Glomerular visceral epithelial cell (primary cell): Measurements from ENCODE around the gene POU4F1.

Source experiments
- DNase-seq: peaks from one replicate; pipeline ENCODE4 v3.0.0-alpha.2; 2016; ENCODE audit errors: extremely low spot score

The POU4F1 gene

DNA sequence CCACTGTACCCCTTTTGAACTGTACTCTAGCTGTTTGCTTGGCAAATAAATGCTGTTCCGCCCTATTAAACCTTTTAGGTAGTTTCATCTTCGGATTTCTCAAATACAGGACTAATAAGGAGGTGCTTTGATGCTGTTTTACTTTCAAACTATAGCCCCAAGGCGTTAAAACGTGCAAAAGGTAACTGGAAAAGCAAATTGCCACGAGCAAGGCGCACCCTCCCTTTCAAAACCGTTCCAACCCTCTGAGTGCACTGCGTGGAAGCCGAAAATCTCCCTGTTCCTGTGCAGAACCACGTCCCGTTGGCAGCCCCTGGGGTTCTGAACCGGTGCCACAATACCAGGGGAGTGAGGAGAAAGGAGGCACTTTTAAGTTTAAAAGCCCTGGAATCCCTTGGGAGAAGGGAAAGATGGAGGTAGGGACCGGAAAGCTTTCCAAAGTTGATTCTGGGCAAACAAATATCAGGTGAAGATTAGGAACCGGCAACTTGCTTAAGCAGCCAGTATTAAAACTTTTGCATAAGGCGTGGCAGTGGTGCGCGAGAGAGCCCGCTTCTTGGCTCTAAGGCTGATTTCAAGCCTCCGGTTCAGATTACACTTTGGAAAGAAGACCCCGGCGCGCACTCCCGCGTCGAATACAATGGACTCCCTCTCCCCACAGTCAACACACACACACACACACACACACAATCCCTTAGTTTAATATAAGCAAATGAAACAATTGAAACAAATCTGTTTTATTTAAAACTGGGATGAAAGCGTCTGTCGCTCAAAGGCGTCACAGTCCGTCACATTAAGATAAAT lies 9.5 kb downstream of the POU4F1 start:
- DNase-seq = no peak

DNA sequence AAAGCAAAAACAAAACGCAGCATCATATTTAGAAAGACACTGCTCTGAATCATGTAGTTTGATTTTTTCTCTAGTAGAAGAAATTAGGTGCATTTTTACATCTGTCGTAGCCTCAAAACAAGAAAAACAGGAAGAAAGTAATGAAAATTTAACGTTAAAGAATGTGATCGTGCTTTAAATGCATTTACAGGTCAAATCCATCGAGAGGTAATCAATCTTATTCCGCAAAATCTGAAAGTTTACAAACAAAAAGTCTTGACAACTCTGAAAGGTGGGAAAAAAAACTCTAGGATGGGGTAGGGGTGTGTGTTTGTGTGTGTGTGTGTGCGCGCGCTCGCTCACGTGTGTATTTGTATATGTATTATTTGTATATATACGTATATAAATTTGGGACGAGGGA lies 10.2 kb downstream of the POU4F1 start:
- no peak for DNase-seq

DNA sequence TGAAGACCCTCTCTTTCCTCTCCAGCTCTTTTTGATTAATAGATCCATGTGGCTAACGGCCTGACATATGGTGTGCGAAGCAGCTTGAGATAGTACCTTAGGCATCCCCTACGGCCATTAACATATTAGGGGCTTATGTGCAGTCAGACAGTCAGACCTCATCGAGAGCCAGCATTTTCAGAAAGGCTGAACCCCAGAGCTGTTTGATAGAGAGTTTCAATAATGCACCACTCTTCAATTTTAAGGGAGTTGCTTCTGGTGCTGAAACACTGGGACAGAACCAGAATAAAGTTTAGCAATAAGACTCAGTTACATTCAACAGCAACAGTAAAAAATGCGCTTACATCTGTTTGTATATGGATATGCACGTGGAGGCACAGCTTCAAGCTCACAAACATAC lies 10.8 kb downstream of the POU4F1 start:
- no peak for DNase-seq

DNA sequence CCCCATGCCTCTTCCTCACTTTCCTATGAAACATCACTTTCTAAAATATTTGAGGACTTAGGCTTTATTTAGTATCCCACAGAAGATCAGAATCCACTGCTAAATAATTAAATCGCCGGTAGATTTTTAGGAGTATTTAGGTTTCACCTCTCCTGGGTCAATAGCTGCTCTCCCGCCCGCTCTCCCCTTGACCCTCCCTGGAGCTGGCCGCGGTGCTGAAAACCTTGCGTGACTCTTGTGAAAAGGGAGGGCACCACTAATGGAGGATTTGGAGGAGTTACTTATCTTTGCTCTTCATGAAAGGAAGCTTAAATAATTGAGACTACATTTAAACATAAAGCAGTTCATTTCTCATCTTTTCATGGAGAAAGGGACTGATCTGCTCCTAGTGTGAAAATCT lies 14.1 kb downstream of the POU4F1 start:
- DNase-seq = no peak

- no peak for DNase-seq
Measured at GRCh38 chr13:78587395-78587794, 16.0 kb downstream of the POU4F1 start.

DNA sequence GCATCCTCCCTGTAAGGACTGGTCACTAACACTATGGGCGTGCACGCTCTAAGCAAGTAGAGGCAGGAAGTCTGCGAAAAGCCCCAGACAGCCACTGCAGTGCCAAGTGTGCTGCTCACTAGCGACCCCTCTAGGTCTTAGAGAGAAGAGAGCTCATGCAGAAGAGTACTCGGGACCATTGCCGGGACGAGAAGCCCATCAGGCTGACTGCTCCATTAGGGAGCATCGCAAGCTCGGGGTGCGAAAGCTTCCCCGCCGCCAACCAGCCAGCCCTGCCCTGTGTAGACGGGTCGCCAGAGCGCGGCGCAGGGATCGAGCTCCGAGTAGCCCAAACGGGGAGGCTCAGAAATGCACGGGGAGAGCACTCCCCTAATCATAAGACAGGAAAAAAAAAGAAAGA lies 16.6 kb downstream of the POU4F1 start:
- DNase-seq = no peak

GRCh38 chr13:78576261-78576660 lies 27.1 kb downstream of the POU4F1 start:
- no peak for DNase-seq

- DNase-seq = no peak
Measured at GRCh38 chr13:78572459-78572858, 30.9 kb downstream of the POU4F1 start.

GRCh38 chr13:78569029-78569428 lies 34.3 kb downstream of the POU4F1 start:
- DNase-seq = no peak

- DNase-seq = no peak
Measured at GRCh38 chr13:78566631-78567030, 36.7 kb downstream of the POU4F1 start.

DNA sequence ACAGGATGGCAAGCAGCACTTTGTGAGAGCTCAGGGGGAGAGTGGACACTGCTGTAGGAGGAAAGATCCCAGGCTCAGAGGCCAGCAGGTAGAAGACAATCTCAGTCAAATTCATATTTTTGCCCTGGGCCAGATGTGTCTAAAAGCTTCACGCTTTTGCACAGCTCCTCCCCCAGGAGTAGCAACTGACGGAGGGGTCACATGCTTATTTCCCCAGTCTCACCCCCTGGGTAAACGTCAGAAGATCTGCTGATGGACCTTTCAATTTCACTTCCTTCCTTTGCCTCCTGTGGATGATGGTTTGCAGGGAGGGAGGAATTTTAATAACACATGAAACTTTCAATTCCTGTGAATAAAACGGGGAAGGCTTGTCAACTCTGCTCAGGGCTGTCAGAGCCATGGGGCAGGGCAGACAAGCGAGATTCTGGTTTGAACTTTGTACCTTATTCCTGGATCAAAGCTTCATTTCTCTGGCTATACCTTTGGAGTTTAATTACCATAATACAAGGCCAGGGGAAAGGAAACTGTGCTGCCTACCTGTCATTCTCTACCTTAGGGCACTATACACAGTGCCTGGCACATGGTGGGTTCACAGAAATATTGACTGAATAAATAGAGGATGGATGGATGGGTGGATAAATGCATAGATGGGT lies 41.0 kb downstream of the POU4F1 start:
- no peak for DNase-seq
